Effector memory CD4-positive, alpha-beta T cell (primary cell): ENCODE data around the gene DCDC2B.
"Not testable (repeated sequence)": the region's sequence is repeated elsewhere in the genome, so short reads cannot be mapped to it uniquely, and the experiment has no call there.

ENCODE experiments used
- DNase-seq, 3 donors: peaks; one replicate each; pipeline ENCODE4 v3.0.0-alpha.2; 2020
- H3K27ac ChIP-seq: 2 replicates; pipeline ENCODE4 v1.7.0; 2013; ENCODE audit warnings: mild to moderate bottlenecking, low read length, moderate library complexity; ENCODE audit not compliant: insufficient read depth, poor library complexity, severe bottlenecking
- H3K27me3 ChIP-seq: replicated peaks from 2 replicates; pipeline ENCODE4 v1.7.0; 2013; ENCODE audit warnings: mild to moderate bottlenecking, low read length; ENCODE audit not compliant: insufficient read depth, control insufficient read depth, poor library complexity, severe bottlenecking
- H3K36me3 ChIP-seq: 2 replicates; pipeline ENCODE4 v1.7.0; 2013; ENCODE audit warnings: mild to moderate bottlenecking, low read length, moderate library complexity; ENCODE audit not compliant: control insufficient read depth, insufficient read depth
- H3K4me1 ChIP-seq: 2 replicates; pipeline ENCODE4 v1.7.0; 2013; ENCODE audit warnings: low read length, mild to moderate bottlenecking; ENCODE audit not compliant: control insufficient read depth, insufficient read depth, poor library complexity, severe bottlenecking
- H3K4me3 ChIP-seq: 2 replicates; pipeline ENCODE4 v1.7.0; 2013; ENCODE audit warnings: low read length, low read depth, mild to moderate bottlenecking; ENCODE audit not compliant: insufficient read depth, poor library complexity, severe bottlenecking
- H3K9me3 ChIP-seq: 2 replicates; pipeline ENCODE4 v1.7.0; 2013; ENCODE audit warnings: mild to moderate bottlenecking, low read length, moderate library complexity; ENCODE audit not compliant: control insufficient read depth

Gene DCDC2B

GRCh38 chr1:32255072-32256071 is 46.5 kb downstream of the DCDC2B start:
- Histone ChIP-seq H3K4me3 (peak overlapping the region; percentile 80), H3K36me3 (peaks cover 2% of the 10 kb centered on the region), H3K9me3 (no peaks in the 10 kb centered on the region), H3K27ac (peak overlapping the region; percentile 92), H3K4me1 (peaks cover 48% of the 10 kb centered on the region), H3K27me3 (no peaks in the 10 kb centered on the region)
- no peak for DNase-seq

GRCh38 chr1:32256473-32257226 is 47.8 kb downstream of the DCDC2B start:
- no peak for DNase-seq
- Histone ChIP-seq H3K36me3 (peaks cover 6% of the 10 kb centered on the region), H3K4me1 (peaks cover 39% of the 10 kb centered on the region), H3K27me3 (no peaks in the 10 kb centered on the region), H3K27ac (peak overlapping the region; percentile 92), H3K4me3 (peak overlapping the region; percentile 35), H3K9me3 (no peaks in the 10 kb centered on the region)

- Histone ChIP-seq H3K4me1 (peaks cover 39% of the 10 kb centered on the region), H3K27me3 (no peaks in the 10 kb centered on the region), H3K36me3 (peaks cover 6% of the 10 kb centered on the region), H3K27ac (peak overlapping the region; percentile 92), H3K4me3 (peak overlapping the region; percentile 35), H3K9me3 (no peaks in the 10 kb centered on the region)
- no peak for DNase-seq
These were observed 48.3 kb downstream of the DCDC2B start for GRCh38 chr1:32257227-32257508.

- H3K4me3 ChIP-seq, H3K27me3 ChIP-seq, DNase-seq, H3K9me3 ChIP-seq, H3K36me3 ChIP-seq: not testable (repeated sequence)
- Histone ChIP-seq H3K27ac (peak overlapping the region; percentile 49), H3K4me1 (peaks cover 52% of the 10 kb centered on the region)
These were observed 54.3 kb downstream of the DCDC2B start for GRCh38 chr1:32263236-32263593.

- no peaks in the 10 kb centered on the region for H3K27me3 ChIP-seq
- H3K9me3 ChIP-seq = no peaks in the 10 kb centered on the region
- DNase-seq = no peak
- H3K36me3 ChIP-seq = peaks cover 6% of the 10 kb centered on the region
- peaks cover 49% of the 10 kb centered on the region for H3K4me1 ChIP-seq
- H3K27ac ChIP-seq = peak overlapping the region; percentile 49
- H3K4me3 ChIP-seq = no peak overlapping the region
These were observed 54.9 kb downstream of the DCDC2B start for GRCh38 chr1:32263744-32264143.
